Mucosa of rectum (tissue), 2 donors: ENCODE data around the gene SNN.

Source experiments
- H3K27ac ChIP-seq, 2 donors: one replicate each; pipeline ENCODE4 v1.7.0; 2013; ENCODE audit warnings: inconsistent platforms in 2 of 2, low read depth in 2 of 2, low read length in 2 of 2
- H3K27me3 ChIP-seq, 2 donors: one replicate each; pipeline ENCODE4 v1.7.0; 2013; ENCODE audit warnings: low read length in 2 of 2; ENCODE audit not compliant: control insufficient read depth in 2 of 2, insufficient read depth in 2 of 2
- H3K36me3 ChIP-seq, 2 donors: one replicate each; pipeline ENCODE4 v1.7.0; 2013; ENCODE audit warnings: low read length in 2 of 2; ENCODE audit not compliant: control insufficient read depth in 2 of 2, insufficient read depth in 2 of 2
- H3K4me1 ChIP-seq, 2 donors: one replicate each; pipeline ENCODE4 v1.7.0; 2013; ENCODE audit warnings: low read length in 2 of 2, mild to moderate bottlenecking in 1 of 2; ENCODE audit not compliant: control insufficient read depth in 2 of 2, insufficient read depth in 2 of 2
- H3K4me3 ChIP-seq, 2 donors: one replicate each; pipeline ENCODE4 v1.7.0; 2013; ENCODE audit warnings: low read length in 2 of 2
- H3K9ac ChIP-seq, 2 donors: one replicate each; pipeline ENCODE4 v1.7.0; 2013; ENCODE audit warnings: low read length in 2 of 2, low read depth in 1 of 2, mild to moderate bottlenecking in 1 of 2
- H3K9me3 ChIP-seq, 2 donors: one replicate each; pipeline ENCODE4 v1.7.0; 2013; ENCODE audit warnings: low read length in 2 of 2; ENCODE audit not compliant: control insufficient read depth in 2 of 2
- donor health status: healthy.
- donor health status: Normal muscosa, but diverticular disease.

The SNN gene

GRCh38 chr16:11673091-11674000 lies 5.1 kb downstream of the SNN start:
- H3K27me3 ChIP-seq, result no peaks in the 10 kb centered on the region
- peak overlapping the region in 1 of 2 donors; percentile 32 for H3K27ac ChIP-seq
- peaks cover 17 to 21% of the 10 kb centered on the region in 2 donors for H3K36me3 ChIP-seq
- no peaks in the 10 kb centered on the region for H3K9me3 ChIP-seq
- peak overlapping the region in 1 of 2 donors; percentile 26 for H3K4me3 ChIP-seq
- no peak overlapping the region for H3K9ac ChIP-seq
- H3K4me1 ChIP-seq, result peaks cover 30 to 40% of the 10 kb centered on the region in 2 donors

GRCh38 chr16:11674001-11674817 lies 6.0 kb downstream of the SNN start:
- Histone ChIP-seq H3K27me3 (no peaks in the 10 kb centered on the region), H3K9me3 (no peaks in the 10 kb centered on the region), H3K4me3 (no peak overlapping the region), H3K27ac (no peak overlapping the region), H3K9ac (no peak overlapping the region), H3K36me3 (peaks cover 24 to 29% of the 10 kb centered on the region in 2 donors), H3K4me1 (peaks cover 27 to 43% of the 10 kb centered on the region in 2 donors)

GRCh38 chr16:11674818-11675560 lies 6.7 kb downstream of the SNN start:
- Histone ChIP-seq H3K27ac (no peak overlapping the region), H3K9me3 (no peaks in the 10 kb centered on the region), H3K27me3 (no peaks in the 10 kb centered on the region), H3K36me3 (peaks cover 32 to 37% of the 10 kb centered on the region in 2 donors), H3K4me1 (peaks cover 25 to 39% of the 10 kb centered on the region in 2 donors), H3K4me3 (no peak overlapping the region), H3K9ac (no peak overlapping the region)

- H3K27me3 ChIP-seq, result no peaks in the 10 kb centered on the region
- H3K4me3 ChIP-seq, result no peak overlapping the region
- H3K9ac ChIP-seq, result no peak overlapping the region
- H3K4me1 ChIP-seq, result peaks cover 20 to 35% of the 10 kb centered on the region in 2 donors
- peaks cover 33 to 46% of the 10 kb centered on the region in 2 donors for H3K36me3 ChIP-seq
- no peaks in the 10 kb centered on the region for H3K9me3 ChIP-seq
- H3K27ac ChIP-seq, result no peak overlapping the region
These were observed 7.6 kb downstream of the SNN start for GRCh38 chr16:11675561-11676511.

GRCh38 chr16:11676799-11677198 lies 8.5 kb downstream of the SNN start:
- peaks cover 39 to 52% of the 10 kb centered on the region in 2 donors for H3K36me3 ChIP-seq
- no peak overlapping the region for H3K9ac ChIP-seq
- H3K27ac ChIP-seq, result no peak overlapping the region
- peaks cover 26 to 41% of the 10 kb centered on the region in 2 donors for H3K4me1 ChIP-seq
- H3K4me3 ChIP-seq, result no peak overlapping the region
- no peaks in the 10 kb centered on the region for H3K27me3 ChIP-seq
- H3K9me3 ChIP-seq, result no peaks in the 10 kb centered on the region

GRCh38 chr16:11677451-11677951 lies 9.2 kb downstream of the SNN start:
- Histone ChIP-seq H3K9me3 (no peaks in the 10 kb centered on the region), H3K4me1 (peaks cover 27 to 46% of the 10 kb centered on the region in 2 donors), H3K36me3 (peaks cover 46 to 55% of the 10 kb centered on the region in 2 donors), H3K27ac (no peak overlapping the region), H3K4me3 (no peak overlapping the region), H3K9ac (no peak overlapping the region), H3K27me3 (no peaks in the 10 kb centered on the region)

- Histone ChIP-seq H3K27me3 (no peaks in the 10 kb centered on the region), H3K36me3 (peaks cover 53 to 62% of the 10 kb centered on the region in 2 donors), H3K27ac (peak overlapping the region in 1 of 2 donors; percentile 10), H3K4me1 (peaks cover 27 to 47% of the 10 kb centered on the region in 2 donors), H3K9ac (no peak overlapping the region), H3K4me3 (no peak overlapping the region), H3K9me3 (no peaks in the 10 kb centered on the region)
These were observed 10.0 kb downstream of the SNN start for GRCh38 chr16:11677959-11678881.

GRCh38 chr16:11679250-11679649 lies 11.0 kb downstream of the SNN start:
- peaks cover 59 to 72% of the 10 kb centered on the region in 2 donors for H3K36me3 ChIP-seq
- H3K27ac ChIP-seq, result no peak overlapping the region
- no peaks in the 10 kb centered on the region for H3K27me3 ChIP-seq
- no peak overlapping the region for H3K4me3 ChIP-seq
- no peak overlapping the region for H3K9ac ChIP-seq
- peaks cover 27 to 50% of the 10 kb centered on the region in 2 donors for H3K4me1 ChIP-seq
- no peaks in the 10 kb centered on the region for H3K9me3 ChIP-seq
